Tibial nerve (tissue), 4 donors: Measurements from ENCODE around the gene OBSCN. TPM values are rescaled to one million over a fixed set of nuclear protein-coding genes. Genes with fewer than 3 reads are reported as not detected.
"Not testable (repeated sequence)": the region's sequence is repeated elsewhere in the genome, so short reads cannot be mapped to it uniquely, and the experiment has no call there.

Experiments
- DNase-seq, 2 donors: peaks; one replicate each; pipeline ENCODE4 v3.0.0-alpha.2; 2019; ENCODE audit warnings: low spot score in 2 of 2
- H3K27ac ChIP-seq, 4 donors: fragments of 200-600 bp; sonication (generic) in 3 of 4; one replicate each; pipeline ENCODE4 v1.5.1; 2017 to 2019; ENCODE audit warnings: mild to moderate bottlenecking in 1 of 4
- H3K27me3 ChIP-seq, 2 donors: fragments of 200-600 bp; sonication (generic) in 1 of 2; one replicate each; pipeline versions ENCODE4 v1.5.1 to v1.6.0; 2017 to 2019
- H3K36me3 ChIP-seq, 3 donors: fragments of 200-600 bp; sonication (generic); one replicate each; pipeline ENCODE4 v1.5.1; 2018 to 2019
- H3K4me1 ChIP-seq, 4 donors: fragments of 200-600 bp; sonication (generic) in 3 of 4; one replicate each; pipeline ENCODE4 v1.5.1; 2017 to 2019
- H3K4me3 ChIP-seq, 4 donors: fragments of 200-600 bp; sonication (generic) in 3 of 4; one replicate each; pipeline ENCODE4 v1.5.1; 2017 to 2019; ENCODE audit warnings: mild to moderate bottlenecking in 1 of 4, moderate library complexity in 1 of 4
- H3K9me3 ChIP-seq, 4 donors: fragments of 200-600 bp; sonication (generic) in 3 of 4; one replicate each; pipeline ENCODE4 v1.5.1; 2017 to 2019
- EP300 ChIP-seq, 2 donors: sonication (generic); formaldehyde crosslinking; IDR thresholded peaks; one replicate each; pipeline ENCODE4 v1.6.1; 2017; ENCODE audit warnings: antibody characterized with exemption in 2 of 2, mild to moderate bottlenecking in 1 of 2
- POLR2A ChIP-seq, 2 donors: fragments of 450-650 bp; IDR thresholded peaks; one replicate each; pipeline ENCODE4 v1.6.1; 2017; ENCODE audit warnings: antibody characterized with exemption in 2 of 2, mild to moderate bottlenecking in 2 of 2, moderate library complexity in 2 of 2
- WGBS, 2 donors: methylation state at CpG; one replicate each; pipeline ENCODE4 v1.1.5; 2018; 5-methylcytosine and 5-hydroxymethylcytosine counted together
- total RNA-seq, 4 donors: library from RNA; depleted of rRNA; stranded (reverse); fragments of >200 nt; gene quantifications; one replicate each; pipeline ENCODE4 v1.1.0, GENCODE V29; 2016
- TF ChIP-seq, protein P1 (sequence below), 5 experiments: fragments of 200-600 bp in 3 of 5; fragments of 450-650 bp in 2 of 5; sonication (generic) in 3 of 5; IDR thresholded peaks; one replicate each; pipeline ENCODE4 v1.5.1; 2016 to 2019; ENCODE audit warnings: antibody characterized with exemption in 5 of 5, mild to moderate bottlenecking in 3 of 5, moderate library complexity in 2 of 5

The OBSCN gene
- total RNA-seq, 4 donors from 2014 or later = 8.5 to 22.6 (median 19.0) TPM

DNA sequence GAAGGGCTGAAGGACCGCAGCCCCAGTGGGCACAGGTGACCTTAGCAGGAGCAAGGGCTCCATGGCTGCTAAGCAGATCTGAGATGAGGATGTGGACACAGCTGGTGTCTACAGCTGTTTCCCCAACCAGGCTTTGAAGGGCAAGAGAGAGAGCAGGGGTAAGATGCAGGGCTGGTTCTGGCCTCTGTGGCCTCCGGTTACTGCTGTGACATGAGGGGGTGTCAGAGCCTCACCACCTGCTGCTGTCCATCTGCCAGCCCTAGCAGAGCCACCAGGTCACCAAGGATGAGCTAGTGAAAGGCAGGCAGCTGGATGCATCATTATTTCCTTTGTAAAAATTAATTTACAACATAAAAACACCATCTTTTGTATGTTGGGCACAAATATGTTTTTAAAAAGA, 33.4 kb downstream of the OBSCN start:
- peaks cover 0 to 56% (median 0%) of the 10 kb centered on the region in 3 donors for H3K36me3 ChIP-seq
- peaks cover 0 to 58% (median 8%) of the 10 kb centered on the region in 4 donors for H3K9me3 ChIP-seq
- H3K4me1 ChIP-seq = no peaks in the 10 kb centered on the region
- TF ChIP-seq POLR2A (IDR thresholded peaks at IDR 0.05) = no peak
- no peak overlapping the region for H3K4me3 ChIP-seq
- H3K27ac ChIP-seq = no peak overlapping the region
- 90 to 93% methylated on average over 2 of the region's 2 CpGs for WGBS, 2 donors
- H3K27me3 ChIP-seq = no peaks in the 10 kb centered on the region
- DNase-seq = no peak

DNA sequence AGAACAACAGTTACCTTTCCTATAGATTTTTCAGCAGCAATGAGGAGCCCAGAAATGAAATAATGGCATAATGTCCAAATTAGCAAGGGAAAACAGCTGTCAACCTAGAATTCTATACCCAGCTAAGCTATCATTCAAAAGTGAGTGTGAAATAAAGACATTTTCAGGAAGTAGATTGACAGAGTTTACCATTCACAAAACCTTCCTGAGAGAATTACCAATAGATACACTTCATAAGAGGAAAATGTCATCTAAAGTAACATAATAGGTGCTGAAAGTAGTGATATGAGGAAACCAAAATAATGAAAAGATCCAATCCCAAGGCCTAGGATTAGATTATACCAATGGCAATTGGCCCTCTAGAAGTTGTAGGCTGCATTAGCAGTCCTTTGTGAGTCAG, 34.6 kb downstream of the OBSCN start:
- TF ChIP-seq, protein P1, sequence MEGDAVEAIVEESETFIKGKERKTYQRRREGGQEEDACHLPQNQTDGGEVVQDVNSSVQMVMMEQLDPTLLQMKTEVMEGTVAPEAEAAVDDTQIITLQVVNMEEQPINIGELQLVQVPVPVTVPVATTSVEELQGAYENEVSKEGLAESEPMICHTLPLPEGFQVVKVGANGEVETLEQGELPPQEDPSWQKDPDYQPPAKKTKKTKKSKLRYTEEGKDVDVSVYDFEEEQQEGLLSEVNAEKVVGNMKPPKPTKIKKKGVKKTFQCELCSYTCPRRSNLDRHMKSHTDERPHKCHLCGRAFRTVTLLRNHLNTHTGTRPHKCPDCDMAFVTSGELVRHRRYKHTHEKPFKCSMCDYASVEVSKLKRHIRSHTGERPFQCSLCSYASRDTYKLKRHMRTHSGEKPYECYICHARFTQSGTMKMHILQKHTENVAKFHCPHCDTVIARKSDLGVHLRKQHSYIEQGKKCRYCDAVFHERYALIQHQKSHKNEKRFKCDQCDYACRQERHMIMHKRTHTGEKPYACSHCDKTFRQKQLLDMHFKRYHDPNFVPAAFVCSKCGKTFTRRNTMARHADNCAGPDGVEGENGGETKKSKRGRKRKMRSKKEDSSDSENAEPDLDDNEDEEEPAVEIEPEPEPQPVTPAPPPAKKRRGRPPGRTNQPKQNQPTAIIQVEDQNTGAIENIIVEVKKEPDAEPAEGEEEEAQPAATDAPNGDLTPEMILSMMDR (IDR thresholded peaks at IDR 0.05) = no peak
- no peak for TF ChIP-seq EP300 (IDR thresholded peaks at IDR 0.05)
- no peak for TF ChIP-seq POLR2A (IDR thresholded peaks at IDR 0.05)
- Histone ChIP-seq H3K4me1 (no peaks in the 10 kb centered on the region), H3K36me3 (peaks cover 0 to 63% (median 0%) of the 10 kb centered on the region in 3 donors), H3K9me3 (peaks cover 0 to 67% (median 8%) of the 10 kb centered on the region in 4 donors), H3K27me3 (no peaks in the 10 kb centered on the region), H3K4me3 (no peak overlapping the region), H3K27ac (no peak overlapping the region)
- DNase-seq = no peak

DNA sequence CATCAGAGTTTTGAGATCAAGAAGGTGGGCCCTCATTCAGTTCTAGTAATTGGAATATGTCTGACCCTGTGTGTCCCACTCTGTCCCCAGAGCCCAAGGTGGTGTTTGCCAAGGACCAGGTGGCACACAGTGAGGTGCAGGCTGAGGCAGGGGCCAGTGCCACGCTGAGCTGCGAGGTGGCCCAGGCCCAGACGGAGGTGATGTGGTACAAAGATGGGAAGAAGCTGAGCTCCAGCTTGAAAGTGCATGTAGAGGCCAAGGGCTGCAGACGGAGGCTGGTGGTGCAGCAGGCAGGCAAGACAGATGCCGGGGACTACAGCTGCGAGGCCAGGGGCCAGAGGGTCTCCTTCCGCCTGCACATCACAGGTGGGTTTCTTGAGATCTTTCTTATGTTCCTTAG, 35.2 kb downstream of the OBSCN start:
- Histone ChIP-seq H3K4me1 (no peaks in the 10 kb centered on the region), H3K27ac (no peak overlapping the region), H3K9me3 (peaks cover 0 to 67% (median 8%) of the 10 kb centered on the region in 4 donors), H3K4me3 (no peak overlapping the region), H3K27me3 (no peaks in the 10 kb centered on the region), H3K36me3 (peaks cover 0 to 66% (median 0%) of the 10 kb centered on the region in 3 donors)
- WGBS, 2 donors = 98 to 99% methylated on average over 7 of the region's 7 CpGs
- DNase-seq = no peak
- TF ChIP-seq POLR2A (IDR thresholded peaks at IDR 0.05) = no peak
- TF ChIP-seq, protein P1 (IDR thresholded peaks at IDR 0.05) = no peak
- TF ChIP-seq EP300 (IDR thresholded peaks at IDR 0.05) = no peak

DNA sequence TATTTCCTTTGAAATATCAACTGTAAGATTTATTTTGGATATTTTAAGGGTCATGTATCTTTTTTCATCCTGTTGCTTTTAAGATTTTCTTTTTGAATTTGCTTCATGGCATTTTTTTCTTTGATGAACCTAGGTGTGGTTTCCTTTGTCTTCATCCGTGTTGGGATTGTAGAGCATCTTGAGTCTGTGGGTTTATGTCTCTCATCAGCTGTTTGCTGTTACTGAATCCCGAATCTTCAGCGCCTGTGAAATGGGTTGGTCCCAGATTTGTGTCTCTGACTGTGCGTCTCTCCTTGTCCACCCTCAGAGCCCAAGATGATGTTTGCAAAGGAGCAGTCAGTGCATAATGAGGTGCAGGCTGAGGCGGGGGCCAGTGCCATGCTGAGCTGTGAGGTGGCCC, 36.1 kb downstream of the OBSCN start:
- H3K9me3 ChIP-seq = peaks cover 0 to 67% (median 8%) of the 10 kb centered on the region in 4 donors
- DNase-seq, H3K4me1 ChIP-seq, H3K4me3 ChIP-seq, H3K27me3 ChIP-seq, H3K27ac ChIP-seq: not testable (repeated sequence)
- H3K36me3 ChIP-seq = peaks cover 0 to 66% (median 0%) of the 10 kb centered on the region in 3 donors
- 87 to 96% methylated on average over 5 of the region's 5 CpGs for WGBS, 2 donors

DNA sequence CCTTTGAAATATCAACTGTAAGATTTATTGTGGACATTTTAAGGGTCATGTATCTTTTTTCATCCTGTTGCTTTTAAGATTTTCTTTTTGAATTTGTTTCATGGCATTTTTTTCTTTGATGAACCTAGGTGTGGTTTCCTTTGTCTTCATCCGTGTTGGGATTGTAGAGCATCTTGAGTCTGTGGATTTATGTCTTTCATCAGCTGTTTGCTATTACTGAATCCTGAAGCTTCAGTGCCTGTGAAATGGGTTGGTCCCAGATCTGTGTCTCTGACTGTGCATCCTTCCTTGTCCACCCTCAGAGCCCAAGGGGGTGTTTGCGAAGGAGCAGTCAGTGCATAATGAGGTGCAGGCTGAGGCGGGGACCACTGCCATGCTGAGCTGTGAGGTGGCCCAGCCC, 37.3 kb downstream of the OBSCN start:
- Histone ChIP-seq H3K27me3 (no peaks in the 10 kb centered on the region), H3K9me3 (peaks cover 0 to 65% (median 8%) of the 10 kb centered on the region in 4 donors), H3K36me3 (peaks cover 0 to 72% (median 0%) of the 10 kb centered on the region in 3 donors), H3K4me1 (no peaks in the 10 kb centered on the region), H3K4me3 (no peak overlapping the region), H3K27ac (no peak overlapping the region)
- no peak for DNase-seq
- WGBS, 2 donors = 93 to 94% methylated on average over 3 of the region's 3 CpGs
- TF ChIP-seq EP300 (IDR thresholded peaks at IDR 0.05) (no peak), POLR2A (IDR thresholded peaks at IDR 0.05) (no peak)
- TF ChIP-seq, protein P1 (IDR thresholded peaks at IDR 0.05) = no peak

DNA sequence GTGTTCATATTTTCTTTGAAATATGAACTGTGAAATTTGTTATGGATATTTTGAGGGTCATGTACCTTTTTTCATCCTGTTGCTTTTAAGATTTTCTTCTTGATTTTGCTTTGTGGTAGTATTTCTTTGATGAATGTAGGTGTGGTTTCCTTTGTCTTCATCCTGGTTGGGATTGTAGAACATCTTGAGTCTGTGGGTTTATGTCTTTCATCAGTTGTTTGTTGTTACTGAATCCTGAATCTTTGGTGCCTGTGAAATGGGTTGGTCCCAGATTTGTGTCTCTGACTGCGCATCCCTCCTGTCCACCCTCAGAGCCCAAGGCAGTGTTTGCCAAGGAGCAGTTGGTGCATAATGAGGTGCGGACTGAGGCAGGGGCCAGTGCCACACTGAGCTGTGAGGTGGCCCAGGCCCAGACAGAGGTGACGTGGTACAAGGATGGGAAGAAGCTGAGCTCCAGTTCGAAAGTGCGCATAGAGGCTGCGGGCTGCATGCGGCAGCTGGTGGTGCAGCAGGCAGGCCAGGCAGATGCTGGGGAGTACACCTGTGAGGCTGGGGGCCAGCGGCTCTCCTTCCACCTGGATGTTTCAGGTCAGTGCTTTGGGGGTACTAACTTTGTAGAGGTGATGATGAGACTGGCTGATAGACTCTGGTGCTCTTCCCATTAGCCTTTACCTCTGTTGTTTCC, 38.5 kb downstream of the OBSCN start:
- TF ChIP-seq, protein P1 (IDR thresholded peaks at IDR 0.05) = no peak
- TF ChIP-seq POLR2A (IDR thresholded peaks at IDR 0.05) = no peak
- no peak for TF ChIP-seq EP300 (IDR thresholded peaks at IDR 0.05)
- 99 to 100% methylated on average over 8 of the region's 8 CpGs for WGBS, 2 donors
- H3K27ac ChIP-seq = no peak overlapping the region
- no peak overlapping the region for H3K4me3 ChIP-seq
- H3K9me3 ChIP-seq = peaks cover 0 to 58% (median 8%) of the 10 kb centered on the region in 4 donors
- no peak for DNase-seq
- H3K4me1 ChIP-seq = no peaks in the 10 kb centered on the region
- no peaks in the 10 kb centered on the region for H3K27me3 ChIP-seq
- H3K36me3 ChIP-seq = peaks cover 0 to 68% (median 0%) of the 10 kb centered on the region in 3 donors
